ENCODE results near the gene GSTA4. TPM values are rescaled to one million over a fixed set of nuclear protein-coding genes. Genes with fewer than 3 reads are reported as not detected.

Gene GSTA4
- total RNA-seq, 1 donor from 2014 or later: 44.7 TPM

- H3K4me1 Mint-ChIP-seq (ENCODE audit: low read depth): peaks cover 3% of the 10 kb centered on the region
These were observed 20.4 kb upstream of the GSTA4 start for GRCh38 chr6:53015486-53015885.

DNA sequence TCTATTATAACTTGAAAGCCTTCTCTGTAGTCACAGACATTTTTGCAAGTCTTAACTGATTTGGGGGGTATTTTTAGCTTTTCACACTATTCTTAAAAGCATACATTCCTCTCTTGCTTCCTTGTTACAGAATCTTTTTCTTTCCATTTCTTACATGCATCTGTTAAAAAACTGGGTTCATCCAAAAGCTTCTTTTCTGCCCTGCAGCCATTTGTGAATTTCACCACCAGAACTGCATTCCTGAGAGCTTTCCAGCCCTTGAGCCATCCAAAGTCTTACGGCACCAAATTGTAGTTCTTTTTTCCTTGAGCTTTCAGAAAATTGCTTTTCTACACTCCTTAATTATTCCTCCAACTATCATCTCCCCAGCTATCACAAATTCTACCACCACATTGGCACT, 19.7 kb upstream of the GSTA4 start:
- Mint-ChIP-seq H3K4me1 (ENCODE audit: low read depth) (peaks cover 11% of the 10 kb centered on the region), H3K27me3 (no peaks in the 10 kb centered on the region), H3K4me3 (ENCODE audit: low read depth) (no peak overlapping the region), H3K27ac (no peak overlapping the region), H3K36me3 (ENCODE audit: insufficient read depth) (peaks cover 26% of the 10 kb centered on the region), H3K9me3 (ENCODE audit: low read depth) (no peaks in the 10 kb centered on the region)
- DNase-seq (ENCODE audit: low spot score, unreplicated experiment): no peak
- TF ChIP-seq, protein P1, sequence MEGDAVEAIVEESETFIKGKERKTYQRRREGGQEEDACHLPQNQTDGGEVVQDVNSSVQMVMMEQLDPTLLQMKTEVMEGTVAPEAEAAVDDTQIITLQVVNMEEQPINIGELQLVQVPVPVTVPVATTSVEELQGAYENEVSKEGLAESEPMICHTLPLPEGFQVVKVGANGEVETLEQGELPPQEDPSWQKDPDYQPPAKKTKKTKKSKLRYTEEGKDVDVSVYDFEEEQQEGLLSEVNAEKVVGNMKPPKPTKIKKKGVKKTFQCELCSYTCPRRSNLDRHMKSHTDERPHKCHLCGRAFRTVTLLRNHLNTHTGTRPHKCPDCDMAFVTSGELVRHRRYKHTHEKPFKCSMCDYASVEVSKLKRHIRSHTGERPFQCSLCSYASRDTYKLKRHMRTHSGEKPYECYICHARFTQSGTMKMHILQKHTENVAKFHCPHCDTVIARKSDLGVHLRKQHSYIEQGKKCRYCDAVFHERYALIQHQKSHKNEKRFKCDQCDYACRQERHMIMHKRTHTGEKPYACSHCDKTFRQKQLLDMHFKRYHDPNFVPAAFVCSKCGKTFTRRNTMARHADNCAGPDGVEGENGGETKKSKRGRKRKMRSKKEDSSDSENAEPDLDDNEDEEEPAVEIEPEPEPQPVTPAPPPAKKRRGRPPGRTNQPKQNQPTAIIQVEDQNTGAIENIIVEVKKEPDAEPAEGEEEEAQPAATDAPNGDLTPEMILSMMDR (IDR thresholded peaks at IDR 0.05; ENCODE audit: unreplicated experiment): no peak

More at GRCh38 chr6:53015486-53015885, 20.4 kb upstream of the GSTA4 start:
- Mint-ChIP-seq H3K27ac (no peak overlapping the region), H3K4me3 (ENCODE audit: low read depth) (no peak overlapping the region), H3K27me3 (no peaks in the 10 kb centered on the region), H3K9me3 (ENCODE audit: low read depth) (no peaks in the 10 kb centered on the region), H3K36me3 (ENCODE audit: insufficient read depth) (peaks cover 19% of the 10 kb centered on the region)
- DNase-seq (ENCODE audit: low spot score, unreplicated experiment): no peak
- TF ChIP-seq, protein P1 (IDR thresholded peaks at IDR 0.05; ENCODE audit: unreplicated experiment): no peak

- Mint-ChIP-seq H3K4me3 (ENCODE audit: low read depth) (no peak overlapping the region), H3K9me3 (ENCODE audit: low read depth) (no peaks in the 10 kb centered on the region), H3K27me3 (no peaks in the 10 kb centered on the region), H3K27ac (no peak overlapping the region), H3K4me1 (ENCODE audit: low read depth) (peaks cover 12% of the 10 kb centered on the region), H3K36me3 (ENCODE audit: insufficient read depth) (peaks cover 31% of the 10 kb centered on the region)
- DNase-seq (ENCODE audit: low spot score, unreplicated experiment): no peak
- TF ChIP-seq, protein P1 (IDR thresholded peaks at IDR 0.05; ENCODE audit: unreplicated experiment): no peak
These were observed 19.0 kb upstream of the GSTA4 start for GRCh38 chr6:53014063-53014462.

DNA sequence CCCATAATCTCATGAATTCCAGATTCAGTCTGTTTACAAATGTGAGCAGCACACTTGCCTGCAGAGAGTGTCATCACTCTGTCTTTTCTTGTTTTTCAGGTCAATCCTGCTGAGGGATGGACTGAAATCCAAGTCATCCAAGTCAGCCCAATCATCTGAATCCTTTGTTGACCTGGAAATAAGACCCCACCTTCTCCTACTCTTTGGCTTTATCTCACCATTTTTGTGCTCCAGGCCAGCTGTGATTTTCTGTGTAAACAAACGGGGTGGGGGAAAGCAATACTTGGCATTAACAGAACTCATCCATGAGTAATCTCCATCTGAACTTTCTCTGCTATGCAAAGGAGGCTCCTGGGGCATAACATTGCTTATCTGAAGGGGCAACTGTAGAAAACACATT, 16.9 kb upstream of the GSTA4 start:
- peaks cover 30% of the 10 kb centered on the region for H3K36me3 Mint-ChIP-seq (ENCODE audit: insufficient read depth)
- H3K4me1 Mint-ChIP-seq (ENCODE audit: low read depth): peaks cover 12% of the 10 kb centered on the region
- TF ChIP-seq, protein P1 (IDR thresholded peaks at IDR 0.05; ENCODE audit: unreplicated experiment): no peak
- peak overlapping the region; percentile 51 for H3K27ac Mint-ChIP-seq
- DNase-seq (ENCODE audit: low spot score, unreplicated experiment): no peak
- H3K27me3 Mint-ChIP-seq: no peaks in the 10 kb centered on the region
- H3K4me3 Mint-ChIP-seq (ENCODE audit: low read depth): no peak overlapping the region
- no peaks in the 10 kb centered on the region for H3K9me3 Mint-ChIP-seq (ENCODE audit: low read depth)

DNA sequence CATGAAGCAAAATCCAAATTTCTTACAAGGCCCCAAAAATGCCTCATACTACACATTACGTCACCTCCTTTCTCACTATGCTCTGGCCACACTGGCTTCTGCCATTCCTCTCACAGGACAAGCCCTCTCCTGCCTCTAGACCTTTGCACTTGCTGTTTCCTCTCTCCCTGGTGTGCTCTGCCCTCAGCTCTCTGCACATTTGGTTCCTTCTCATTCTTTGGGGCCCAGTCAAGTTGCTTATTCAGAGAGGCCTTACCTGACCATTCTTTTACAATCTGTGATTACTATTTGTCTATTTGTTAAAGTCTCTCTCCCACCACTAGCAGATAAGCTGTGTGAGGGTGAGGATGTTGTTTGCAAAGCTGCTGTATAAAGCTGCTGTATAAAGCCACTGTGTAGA, 15.4 kb upstream of the GSTA4 start:
- H3K36me3 Mint-ChIP-seq (ENCODE audit: insufficient read depth): peaks cover 36% of the 10 kb centered on the region
- TF ChIP-seq, protein P1 (IDR thresholded peaks at IDR 0.05; ENCODE audit: unreplicated experiment): no peak
- peaks cover 12% of the 10 kb centered on the region for H3K4me1 Mint-ChIP-seq (ENCODE audit: low read depth)
- no peak for DNase-seq (ENCODE audit: low spot score, unreplicated experiment)
- H3K9me3 Mint-ChIP-seq (ENCODE audit: low read depth): no peaks in the 10 kb centered on the region
- H3K4me3 Mint-ChIP-seq (ENCODE audit: low read depth): no peak overlapping the region
- no peaks in the 10 kb centered on the region for H3K27me3 Mint-ChIP-seq
- peak overlapping the region; percentile 51 for H3K27ac Mint-ChIP-seq

Data from progenitor cell of endocrine pancreas (in vitro differentiated cells).